Body of pancreas (tissue), 4 donors: ENCODE results near the gene PCGF3.

Experiments used
- CTCF ChIP-seq, 7 experiments: fragments of 450-650 bp in 4 of 7; fragments of 200-600 bp in 3 of 7; sonication (generic) in 3 of 7; IDR thresholded peaks; one replicate each; pipeline ENCODE4 v1.5.1; 2016 to 2019; ENCODE audit warnings: antibody characterized with exemption in 7 of 7
- POLR2A ChIP-seq, 3 donors: fragments of 450-650 bp; IDR thresholded peaks; one replicate each; pipeline ENCODE4 v1.6.1; 2016; ENCODE audit warnings: antibody characterized with exemption in 3 of 3, mild to moderate bottlenecking in 2 of 3

GRCh38 chr4:726838-727237 lies 21.2 kb downstream of the PCGF3 start:
- TF ChIP-seq CTCF (IDR thresholded peaks at IDR 0.05) (no peak), POLR2A (IDR thresholded peaks at IDR 0.05) (no peak)
